Mesodermal cell (in vitro differentiated cells): ENCODE results near the gene CAPSL. TPM values are rescaled to one million over a fixed set of nuclear protein-coding genes. Genes with fewer than 3 reads are reported as not detected.
A peak's percentile ranks its signal among the peaks of the same experiment; 100 is the strongest.
"Not testable (repeated sequence)": the region's sequence is repeated elsewhere in the genome, so short reads cannot be mapped to it uniquely, and the experiment has no call there.

Experiments
- H3K27ac ChIP-seq: 2 replicates; pipeline ENCODE4 v1.7.0; 2013; ENCODE audit warnings: mild to moderate bottlenecking, low read depth, low read length, moderate library complexity; ENCODE audit not compliant: severe bottlenecking
- H3K36me3 ChIP-seq: 2 replicates; pipeline ENCODE4 v1.7.1; 2013; ENCODE audit warnings: mild to moderate bottlenecking, low read length, moderate library complexity; ENCODE audit not compliant: control insufficient read depth, insufficient read depth
- H3K4me1 ChIP-seq: one replicate; pipeline ENCODE4 v1.7.1; 2013; ENCODE audit warnings: mild to moderate bottlenecking, low read length; ENCODE audit not compliant: insufficient read depth, control insufficient read depth, poor library complexity, severe bottlenecking
- H3K4me3 ChIP-seq: 2 replicates; pipeline ENCODE4 v1.7.0; 2013; ENCODE audit warnings: low read length, control low read depth, mild to moderate bottlenecking; ENCODE audit not compliant: insufficient read depth, poor library complexity, severe bottlenecking; ENCODE audit errors: extremely low read depth
- H3K9me3 ChIP-seq: 2 replicates; pipeline ENCODE4 v1.7.1; 2013; ENCODE audit warnings: mild to moderate bottlenecking, low read length, moderate library complexity; ENCODE audit not compliant: control insufficient read depth
- WGBS, 2 experiments: methylation state at CpG; one replicate each; pipeline ENCODE4 v1.1.5; 2013; ENCODE audit warnings: missing lambda C conversion rate in 2 of 2; ENCODE audit not compliant: insufficient coverage in 2 of 2; 5-methylcytosine and 5-hydroxymethylcytosine counted together
- polyA plus RNA-seq, 2 experiments: library from polyadenylated mRNA; stranded (reverse); fragments of 50-300 nt; gene quantifications; one replicate each; pipeline ENCODE4 v1.2.3, GENCODE V29; 2013

Gene CAPSL
- polyA plus RNA-seq (2013, experiment 1 of 2): not detected
- polyA plus RNA-seq (2013, experiment 2 of 2): not detected

DNA sequence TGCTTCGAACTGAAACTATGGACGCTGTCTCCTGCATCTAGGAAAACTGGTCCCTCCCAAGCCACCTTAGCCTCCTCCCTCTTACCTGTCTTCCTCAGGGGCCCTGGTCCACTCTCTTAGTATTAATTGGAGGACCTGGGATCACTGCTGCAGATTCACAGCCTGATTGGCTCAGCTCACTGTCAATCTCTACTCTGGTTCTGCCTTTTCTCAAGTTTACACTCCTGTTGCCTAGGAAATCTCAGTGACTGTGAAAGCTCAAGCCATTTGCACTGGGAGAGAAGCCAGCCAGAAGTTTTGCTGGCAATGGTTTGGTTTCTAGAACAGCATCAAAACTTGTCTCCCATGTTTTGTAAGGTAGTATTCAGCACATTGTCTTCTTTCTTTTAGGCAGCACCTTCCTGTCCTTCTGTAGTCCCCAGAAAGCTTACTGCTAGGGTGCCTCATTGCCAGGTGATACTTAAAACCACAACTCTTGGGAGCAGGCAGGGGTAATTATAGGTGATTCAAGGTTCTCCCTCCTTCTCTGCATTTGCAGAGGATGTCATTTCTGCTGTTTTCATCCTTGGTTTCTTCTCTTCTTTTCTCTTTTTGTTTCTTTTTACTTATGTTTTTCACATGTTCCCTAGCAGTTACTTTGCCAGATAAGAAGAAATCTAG, at the start of gene CAPSL:
Gene CAPSL (minus strand): TSS at position 55 of the 660 bp plus-strand sequence. CDS start 17,502 bp downstream, outside the sequence.
- no peak within 1 kb of the TSS for H3K4me3 ChIP-seq
- 50 to 60% methylated on average over 1 to 2 of the region's 2 CpGs for WGBS, 2 experiments
- no peak within 1 kb of the TSS for H3K27ac ChIP-seq
- no peaks in the 10 kb centered on the region for H3K9me3 ChIP-seq
- no peaks in the 10 kb centered on the region for H3K36me3 ChIP-seq
- H3K4me1 ChIP-seq: no peaks in the 10 kb centered on the region

- no peaks in the 10 kb centered on the region for H3K9me3 ChIP-seq
- 40% methylated on average over 1 of the region's 3 CpGs; no CpG with 5 or more reads in 1 of the 2 experiments for WGBS, 2 experiments
- no peaks in the 10 kb centered on the region for H3K4me1 ChIP-seq
- H3K27ac ChIP-seq: no peak overlapping the region
- H3K4me3 ChIP-seq: no peak overlapping the region
- no peaks in the 10 kb centered on the region for H3K36me3 ChIP-seq
These were observed 49.4 kb upstream of the CAPSL start for GRCh38 chr5:35987776-35988175.

- H3K4me3 ChIP-seq: no peak overlapping the region
- peaks cover 15% of the 10 kb centered on the region for H3K9me3 ChIP-seq
- H3K36me3 ChIP-seq: no peaks in the 10 kb centered on the region
- H3K4me1 ChIP-seq: no peaks in the 10 kb centered on the region
- H3K27ac ChIP-seq: no peak overlapping the region
These were observed 41.3 kb upstream of the CAPSL start for GRCh38 chr5:35979715-35980114.

GRCh38 chr5:35976859-35977258, 38.4 kb upstream of the CAPSL start:
- WGBS, 2 experiments: 90 to 91% methylated on average over 1 of the region's 3 CpGs
- not testable (repeated sequence) for H3K9me3 ChIP-seq, H3K27ac ChIP-seq, H3K4me3 ChIP-seq, H3K4me1 ChIP-seq, H3K36me3 ChIP-seq

- 67 to 82% methylated on average over 1 of the region's 4 CpGs for WGBS, 2 experiments
- H3K9me3 ChIP-seq: no peaks in the 10 kb centered on the region
- no peak overlapping the region for H3K4me3 ChIP-seq
- H3K36me3 ChIP-seq: no peaks in the 10 kb centered on the region
- H3K4me1 ChIP-seq: no peaks in the 10 kb centered on the region
- H3K27ac ChIP-seq: no peak overlapping the region
These were observed 36.1 kb upstream of the CAPSL start for GRCh38 chr5:35974570-35974969.

DNA sequence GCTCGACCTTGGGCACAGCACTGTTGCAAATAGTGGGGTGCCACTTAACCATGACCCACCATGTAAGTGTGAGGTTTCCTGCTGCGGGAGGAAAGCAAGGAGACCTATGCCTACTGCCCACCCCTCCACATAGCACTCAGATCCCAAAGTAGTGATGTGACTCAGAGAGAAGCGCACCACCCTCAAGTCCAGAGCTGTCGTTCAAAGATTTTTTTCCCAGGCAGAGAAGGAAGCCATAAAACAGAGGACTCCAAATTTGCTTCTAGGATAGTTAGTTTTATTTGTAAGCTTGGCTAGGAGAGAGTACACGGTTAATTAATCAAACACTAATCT, 33.4 kb upstream of the CAPSL start:
- 94% methylated on average over 4 of the region's 5 CpGs; no CpG with 5 or more reads in 1 of the 2 experiments for WGBS, 2 experiments
- Histone ChIP-seq H3K4me1 (no peaks in the 10 kb centered on the region), H3K36me3 (no peaks in the 10 kb centered on the region), H3K4me3 (no peak overlapping the region), H3K9me3 (no peaks in the 10 kb centered on the region), H3K27ac (no peak overlapping the region)

DNA sequence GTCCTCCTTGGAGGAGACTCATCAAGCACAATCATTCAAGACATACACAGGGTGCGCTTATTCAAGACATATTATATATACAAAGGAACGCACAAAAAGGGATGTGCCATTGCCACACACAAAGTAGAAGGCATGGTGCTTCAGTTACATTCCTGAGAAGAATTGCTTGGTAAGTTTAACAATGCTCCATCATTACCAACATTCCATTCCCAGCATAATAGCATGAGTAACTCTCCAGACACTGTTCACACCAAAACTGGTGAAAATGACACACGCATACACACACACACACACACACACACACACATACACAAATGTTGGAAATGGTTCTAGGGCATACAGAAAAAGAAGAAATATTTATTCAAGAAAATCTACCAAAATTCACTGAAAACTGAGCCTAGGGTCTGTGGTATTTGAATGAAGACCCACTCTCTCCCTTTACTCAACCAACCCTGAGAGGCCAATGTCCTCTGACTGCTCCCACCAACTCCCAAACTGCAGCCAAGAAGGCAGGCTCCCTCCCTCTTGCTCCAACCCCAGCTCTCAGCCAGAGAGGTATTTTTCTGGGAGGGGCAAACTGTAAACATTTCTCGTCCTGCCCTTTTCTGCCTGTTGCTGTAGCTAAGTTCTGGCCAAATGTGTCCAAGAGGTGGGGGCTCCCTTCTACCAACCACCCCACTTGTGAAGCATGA, 32.9 kb upstream of the CAPSL start:
- no peaks in the 10 kb centered on the region for H3K36me3 ChIP-seq
- H3K9me3 ChIP-seq: no peaks in the 10 kb centered on the region
- WGBS, 2 experiments: 100% methylated on average over 1 to 2 of the region's 4 CpGs
- no peaks in the 10 kb centered on the region for H3K4me1 ChIP-seq
- H3K4me3 ChIP-seq: no peak overlapping the region
- peak overlapping the region; percentile 29 for H3K27ac ChIP-seq

- Histone ChIP-seq H3K9me3 (peaks cover 5% of the 10 kb centered on the region), H3K27ac (no peak overlapping the region)
- WGBS, 2 experiments: 68 to 75% methylated on average over 2 to 3 of the region's 8 CpGs
These were observed 25.0 kb upstream of the CAPSL start for GRCh38 chr5:35963381-35963843.

DNA sequence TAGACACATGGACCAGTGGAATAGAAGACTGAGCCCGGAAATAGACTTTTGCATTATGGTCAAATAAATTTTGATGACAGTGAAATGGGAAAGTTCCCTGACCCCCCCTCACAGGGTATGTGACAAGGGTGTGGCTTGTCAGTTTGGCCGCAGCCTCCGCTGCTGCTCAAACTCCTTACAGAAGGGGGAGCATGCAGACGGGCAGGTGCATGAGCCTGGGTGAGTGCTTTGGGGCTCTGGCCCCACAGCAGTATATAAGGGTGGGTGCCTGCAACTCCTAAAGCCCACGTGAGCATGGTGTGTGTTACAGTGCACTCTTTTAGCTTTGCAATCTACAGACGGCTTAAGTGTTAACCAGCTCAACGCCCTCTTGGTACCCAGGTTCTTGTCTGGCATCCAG, 21.9 kb upstream of the CAPSL start:
- no peaks in the 10 kb centered on the region for H3K36me3 ChIP-seq
- H3K27ac ChIP-seq: no peak overlapping the region
- no peak overlapping the region for H3K4me3 ChIP-seq
- WGBS, 2 experiments: 46 to 61% methylated on average over 4 to 5 of the region's 7 CpGs
- no peaks in the 10 kb centered on the region for H3K4me1 ChIP-seq
- H3K9me3 ChIP-seq: peaks cover 5% of the 10 kb centered on the region

More at GRCh38 chr5:35963381-35963843, 25.0 kb upstream of the CAPSL start:
- H3K4me3 ChIP-seq: no peak overlapping the region
- no peaks in the 10 kb centered on the region for H3K4me1 ChIP-seq
- no peaks in the 10 kb centered on the region for H3K36me3 ChIP-seq

DNA sequence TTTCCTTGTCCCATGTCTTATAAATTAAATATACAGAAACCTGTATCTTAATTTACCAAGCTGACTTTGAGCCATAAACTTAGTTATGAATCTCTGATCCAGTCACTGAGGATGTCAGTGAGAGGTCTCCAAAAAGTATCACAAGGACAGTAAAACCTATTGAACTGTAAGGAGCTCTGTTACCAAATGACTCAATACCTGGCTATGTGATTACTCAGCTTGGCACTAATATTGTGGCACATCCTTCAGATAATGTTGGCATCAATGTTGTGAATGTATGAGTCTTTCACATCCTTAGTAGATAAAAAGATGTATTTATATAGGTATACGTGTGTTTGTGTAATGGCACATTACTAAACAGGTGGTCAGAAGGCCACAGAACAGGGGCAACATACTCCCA, 18.0 kb upstream of the CAPSL start:
- H3K9me3 ChIP-seq: no peaks in the 10 kb centered on the region
- no peak overlapping the region for H3K27ac ChIP-seq
- H3K4me3 ChIP-seq: no peak overlapping the region
- 100% methylated on average over 1 of the region's 1 CpG; no CpG with 5 or more reads in 1 of the 2 experiments for WGBS, 2 experiments
- H3K36me3 ChIP-seq: no peaks in the 10 kb centered on the region
- no peaks in the 10 kb centered on the region for H3K4me1 ChIP-seq

- Histone ChIP-seq H3K36me3 (no peaks in the 10 kb centered on the region), H3K9me3 (no peaks in the 10 kb centered on the region), H3K27ac (no peak overlapping the region), H3K4me3 (no peak overlapping the region), H3K4me1 (no peaks in the 10 kb centered on the region)
- WGBS, 2 experiments: 78 to 81% methylated on average over 7 to 9 of the region's 9 CpGs
These were observed 15.8 kb upstream of the CAPSL start for GRCh38 chr5:35954175-35954574.
